H9 (cell line): Measurements from ENCODE around the gene CCDC33. TPM values are rescaled to one million over a fixed set of nuclear protein-coding genes. Genes with fewer than 3 reads are reported as not detected.

ENCODE experiments used
- DNase-seq: peaks from one replicate; pipeline ENCODE4 v3.0.0-alpha.2; 2017
- H2AFZ ChIP-seq: one replicate; pipeline ENCODE4 v1.6.1; 2013; ENCODE audit warnings: mild to moderate bottlenecking, low read length, control low read depth, moderate library complexity
- H2AK5ac ChIP-seq: 2 replicates; pipeline ENCODE4 v1.6.1; 2013; ENCODE audit warnings: low read length, control low read depth, mixed read lengths; ENCODE audit not compliant: insufficient read length
- H2BK120ac ChIP-seq: one replicate; pipeline ENCODE4 v1.6.1; 2013; ENCODE audit warnings: low read depth, mild to moderate bottlenecking, low read length, control low read depth, inconsistent platforms; ENCODE audit not compliant: poor library complexity, severe bottlenecking
- H2BK12ac ChIP-seq: 2 replicates; pipeline ENCODE4 v1.6.1; 2013; ENCODE audit warnings: low read length, control low read depth, mixed read lengths, low read depth; ENCODE audit not compliant: insufficient read length
- H2BK15ac ChIP-seq: 2 replicates; pipeline ENCODE4 v1.6.1; 2013; ENCODE audit warnings: low read depth, low read length, control low read depth
- H2BK20ac ChIP-seq: one replicate; pipeline ENCODE4 v1.6.1; 2013; ENCODE audit warnings: low read depth, mild to moderate bottlenecking, low read length, control low read depth, inconsistent platforms; ENCODE audit not compliant: poor library complexity, severe bottlenecking
- H2BK5ac ChIP-seq: 2 replicates; pipeline ENCODE4 v1.6.1; 2013; ENCODE audit warnings: low read length, control low read depth, mixed read lengths; ENCODE audit not compliant: insufficient read length
- H3K14ac ChIP-seq: 2 replicates; pipeline ENCODE4 v1.6.1; 2013; ENCODE audit warnings: low read length, control low read depth; ENCODE audit not compliant: insufficient read depth
- H3K18ac ChIP-seq: 2 replicates; pipeline ENCODE4 v1.6.1; 2013; ENCODE audit warnings: low read depth, mild to moderate bottlenecking, mixed read lengths, low read length, control low read depth; ENCODE audit not compliant: insufficient read length
- H3K23ac ChIP-seq: 2 replicates; pipeline ENCODE4 v1.6.1; 2013; ENCODE audit warnings: low read length, control low read depth, mixed read lengths, low read depth; ENCODE audit not compliant: insufficient read length
- H3K23me2 ChIP-seq: 2 replicates; pipeline ENCODE4 v1.6.1; 2013; ENCODE audit warnings: low read depth, mild to moderate bottlenecking, mixed read lengths, low read length, control low read depth; ENCODE audit not compliant: insufficient read length, poor library complexity, severe bottlenecking
- H3K27ac ChIP-seq: 2 replicates; pipeline ENCODE4 v1.5.1; 2013; ENCODE audit warnings: low read length, control low read depth, mixed read lengths, low read depth; ENCODE audit not compliant: insufficient read length
- H3K27me3 ChIP-seq: 2 replicates; pipeline ENCODE4 v1.6.1; 2013; ENCODE audit warnings: low read length, control low read depth, inconsistent platforms; ENCODE audit not compliant: insufficient read depth
- H3K4ac ChIP-seq: 2 replicates; pipeline ENCODE4 v1.6.1; 2013; ENCODE audit warnings: low read depth, mild to moderate bottlenecking, control low read depth, inconsistent platforms, low read length, moderate library complexity
- H3K4me1 ChIP-seq: 2 replicates; pipeline ENCODE4 v1.6.1; 2013; ENCODE audit warnings: low read length, control low read depth, inconsistent platforms; ENCODE audit not compliant: insufficient read depth
- H3K4me2 ChIP-seq: 2 replicates; pipeline ENCODE4 v1.6.1; 2013; ENCODE audit warnings: low read length, control low read depth, mixed read lengths; ENCODE audit not compliant: insufficient read length, insufficient read depth
- H3K56ac ChIP-seq: 2 replicates; pipeline ENCODE4 v1.6.1; 2013; ENCODE audit warnings: low read depth, mild to moderate bottlenecking, mixed read lengths, low read length, control low read depth; ENCODE audit not compliant: insufficient read length
- H3K79me1 ChIP-seq: 2 replicates; pipeline ENCODE4 v1.6.1; 2013; ENCODE audit warnings: low read depth, mild to moderate bottlenecking, moderate library complexity, low read length, control low read depth, inconsistent platforms; ENCODE audit not compliant: insufficient read depth, poor library complexity, severe bottlenecking
- H3K79me2 ChIP-seq: 2 replicates; pipeline ENCODE4 v1.6.1; 2013; ENCODE audit warnings: low read length, control low read depth, inconsistent platforms; ENCODE audit not compliant: insufficient read depth
- H3K9ac ChIP-seq: 2 replicates; pipeline ENCODE4 v1.6.1; 2013; ENCODE audit warnings: low read length, control low read depth, mixed read lengths; ENCODE audit not compliant: insufficient read length; ENCODE audit errors: extremely low read depth
- H3K9me3 ChIP-seq: one replicate; pipeline ENCODE4 v1.6.1; 2013; ENCODE audit warnings: low read depth, low read length, inconsistent platforms; ENCODE audit not compliant: control insufficient read depth
- H3T11ph ChIP-seq: one replicate; pipeline ENCODE4 v1.6.1; 2013; ENCODE audit warnings: mild to moderate bottlenecking, low read length, control low read depth, inconsistent platforms
- H4K20me1 ChIP-seq: one replicate; pipeline ENCODE4 v1.6.1; 2013; ENCODE audit not compliant: control insufficient read depth, insufficient read length, insufficient read depth
- H4K5ac ChIP-seq: 2 replicates; pipeline ENCODE4 v1.6.1; 2013; ENCODE audit warnings: low read depth, mild to moderate bottlenecking, mixed read lengths, low read length, control low read depth; ENCODE audit not compliant: insufficient read length
- H4K8ac ChIP-seq: replicated peaks from 2 replicates; pipeline ENCODE4 v1.6.1; 2013; ENCODE audit warnings: low read length, control low read depth, mixed read lengths, low read depth; ENCODE audit not compliant: insufficient read length
- H4K91ac ChIP-seq: 2 replicates; pipeline ENCODE4 v1.6.1; 2013; ENCODE audit warnings: low read depth, mild to moderate bottlenecking, moderate library complexity, mixed read lengths, low read length, control low read depth; ENCODE audit not compliant: insufficient read length
- H3K27ac Mint-ChIP-seq, 3 experiments: 2 replicates in 2 of 3; 3 replicates in 1 of 3; pipeline ENCODE4 v1.8.0; 2020 to 2021; ENCODE audit warnings: mixed read lengths in 3 of 3, mild to moderate bottlenecking in 1 of 3, moderate library complexity in 1 of 3
- H3K27me3 Mint-ChIP-seq: 2 replicates; pipeline ENCODE4 v1.8.0; 2021; ENCODE audit warnings: low read depth, mild to moderate bottlenecking, moderate library complexity, mixed read lengths
- H3K36me3 Mint-ChIP-seq, 3 experiments: 2 replicates in 2 of 3; 3 replicates in 1 of 3; pipeline ENCODE4 v1.8.0; 2020 to 2021; ENCODE audit warnings: low read depth in 3 of 3, mixed read lengths in 3 of 3; ENCODE audit not compliant: insufficient read depth in 1 of 3
- H3K4me1 Mint-ChIP-seq, 2 experiments: 2 replicates each; pipeline ENCODE4 v1.8.0; 2020; ENCODE audit warnings: mixed read lengths in 2 of 2
- H3K4me3 Mint-ChIP-seq, 2 experiments: 2 replicates in 1 of 2; 3 replicates in 1 of 2; pipeline ENCODE4 v1.8.0; 2020 to 2021; ENCODE audit warnings: mild to moderate bottlenecking in 2 of 2, mixed read lengths in 2 of 2, moderate library complexity in 1 of 2
- H3K9me3 Mint-ChIP-seq, 2 experiments: 2 replicates in 1 of 2; 3 replicates in 1 of 2; pipeline ENCODE4 v1.8.0; 2020; ENCODE audit warnings: mild to moderate bottlenecking in 2 of 2, mixed read lengths in 2 of 2, moderate library complexity in 1 of 2
- CTCF ChIP-seq: fragments of 200-600 bp; sonication (generic); conservative IDR thresholded peaks from 3 replicates; pipeline ENCODE4 v1.8.0; 2021; ENCODE audit warnings: antibody characterized with exemption, mild to moderate bottlenecking
- WGBS: extraction: QIAGEN DNeasy Blood & Tissue Kit; methylation state at CpG from one replicate; pipeline ENCODE4 v1.1.7; 2013; ENCODE audit warnings: missing lambda C conversion rate, low lambda C conversion rate, mixed read lengths; ENCODE audit not compliant: insufficient read length; ENCODE audit errors: extremely low coverage; 5-methylcytosine and 5-hydroxymethylcytosine counted together
- total RNA-seq: library from RNA; stranded (reverse); gene quantifications from 2 replicates; pipeline ENCODE4 v1.2.1, GENCODE V29; 2021

The CCDC33 gene
- total RNA-seq, 1 experiment from 2014 or later: 4.6 TPM

- Mint-ChIP-seq H3K4me3 (no peak overlapping the region), H3K4me1 (peaks cover 10 to 37% of the 10 kb centered on the region in 2 experiments), H3K9me3 (no peaks in the 10 kb centered on the region), H3K27me3 (no peaks in the 10 kb centered on the region), H3K27ac (peak overlapping the region in 1 of 3 experiments; percentile 10; a peak in 1 of 7 replicates), H3K36me3 (no peaks in the 10 kb centered on the region)
- no peak overlapping the region for H2BK5ac ChIP-seq
- H2BK12ac ChIP-seq: no peak overlapping the region
- H2BK120ac ChIP-seq: no peak overlapping the region
- no peak overlapping the region for H3T11ph ChIP-seq
- no peak overlapping the region for H4K8ac ChIP-seq
- no peaks in the 10 kb centered on the region for H3K79me2 ChIP-seq
- H3K4me1 ChIP-seq: no peaks in the 10 kb centered on the region
- H3K4ac ChIP-seq: no peak overlapping the region
- H3K23ac ChIP-seq: no peak overlapping the region
- no CpG with 5 or more reads among the region's 8 CpGs for WGBS
- H3K4me2 ChIP-seq: no peak overlapping the region
- H3K18ac ChIP-seq: no peak overlapping the region
- no peak overlapping the region for H2AK5ac ChIP-seq
- H3K9ac ChIP-seq: no peak overlapping the region
- DNase-seq: no peak
- H3K56ac ChIP-seq: no peak overlapping the region
- no peak overlapping the region for H2BK20ac ChIP-seq
- H3K23me2 ChIP-seq: no peaks in the 10 kb centered on the region
- no peak overlapping the region for H2BK15ac ChIP-seq
- H3K79me1 ChIP-seq: no peaks in the 10 kb centered on the region
- no peaks in the 10 kb centered on the region for H4K20me1 ChIP-seq
- no peak overlapping the region for H4K5ac ChIP-seq
- no peaks in the 10 kb centered on the region for H3K27me3 ChIP-seq
- no peak overlapping the region for H4K91ac ChIP-seq
- no peak overlapping the region for H2AFZ ChIP-seq
- H3K9me3 ChIP-seq: no peaks in the 10 kb centered on the region
- no peak overlapping the region for H3K27ac ChIP-seq
- H3K14ac ChIP-seq: no peak overlapping the region
- no peak for TF ChIP-seq CTCF
Measured at GRCh38 chr15:74384881-74385643, 148.9 kb downstream of the CCDC33 start.
